B cell (primary cell): ENCODE measurements around the gene PRPF38B.

Source experiments
- CTCF ChIP-seq: fragments of 200-600 bp; IDR thresholded peaks from one replicate; pipeline ENCODE4 v1.8.0; 2022; ENCODE audit warnings: antibody characterized with exemption, mild to moderate bottlenecking
- EZH2 ChIP-seq: IDR thresholded peaks from 2 replicates; pipeline ENCODE4 v1.6.1; 2012; ENCODE audit warnings: borderline replicate concordance, low read depth, mild to moderate bottlenecking, moderate library complexity, low read length; ENCODE audit not compliant: insufficient read depth, poor library complexity, severe bottlenecking

GRCh38 chr1:108646648-108647269 lies 45.4 kb upstream of the PRPF38B start:
- no peak for TF ChIP-seq CTCF
- TF ChIP-seq EZH2 = no peak
